Neuron (in vitro differentiated cells): ENCODE results near the gene COMMD3.
"Not testable (repeated sequence)": the region's sequence is repeated elsewhere in the genome, so short reads cannot be mapped to it uniquely, and the experiment has no call there.

Source experiments
- H2AFZ ChIP-seq: one replicate; pipeline ENCODE4 v1.6.1; 2013; ENCODE audit warnings: low read depth, mild to moderate bottlenecking, inconsistent platforms, low read length, moderate library complexity
- H3K27me3 ChIP-seq: one replicate; pipeline ENCODE4 v1.6.1; 2013; ENCODE audit warnings: low read length; ENCODE audit not compliant: insufficient read depth
- H3K36me3 ChIP-seq: one replicate; pipeline ENCODE4 v1.6.1; 2013; ENCODE audit warnings: low read length; ENCODE audit not compliant: insufficient read depth
- H3K4me1 ChIP-seq: one replicate; pipeline ENCODE4 v1.6.1; 2013; ENCODE audit warnings: low read length; ENCODE audit not compliant: insufficient read depth
- H3K4me3 ChIP-seq: 2 replicates; pipeline ENCODE4 v1.5.1; 2013; ENCODE audit warnings: mild to moderate bottlenecking, low read length, moderate library complexity
- H3K9me3 ChIP-seq: one replicate; pipeline ENCODE4 v1.6.1; 2013; ENCODE audit warnings: low read length

The COMMD3 gene

DNA sequence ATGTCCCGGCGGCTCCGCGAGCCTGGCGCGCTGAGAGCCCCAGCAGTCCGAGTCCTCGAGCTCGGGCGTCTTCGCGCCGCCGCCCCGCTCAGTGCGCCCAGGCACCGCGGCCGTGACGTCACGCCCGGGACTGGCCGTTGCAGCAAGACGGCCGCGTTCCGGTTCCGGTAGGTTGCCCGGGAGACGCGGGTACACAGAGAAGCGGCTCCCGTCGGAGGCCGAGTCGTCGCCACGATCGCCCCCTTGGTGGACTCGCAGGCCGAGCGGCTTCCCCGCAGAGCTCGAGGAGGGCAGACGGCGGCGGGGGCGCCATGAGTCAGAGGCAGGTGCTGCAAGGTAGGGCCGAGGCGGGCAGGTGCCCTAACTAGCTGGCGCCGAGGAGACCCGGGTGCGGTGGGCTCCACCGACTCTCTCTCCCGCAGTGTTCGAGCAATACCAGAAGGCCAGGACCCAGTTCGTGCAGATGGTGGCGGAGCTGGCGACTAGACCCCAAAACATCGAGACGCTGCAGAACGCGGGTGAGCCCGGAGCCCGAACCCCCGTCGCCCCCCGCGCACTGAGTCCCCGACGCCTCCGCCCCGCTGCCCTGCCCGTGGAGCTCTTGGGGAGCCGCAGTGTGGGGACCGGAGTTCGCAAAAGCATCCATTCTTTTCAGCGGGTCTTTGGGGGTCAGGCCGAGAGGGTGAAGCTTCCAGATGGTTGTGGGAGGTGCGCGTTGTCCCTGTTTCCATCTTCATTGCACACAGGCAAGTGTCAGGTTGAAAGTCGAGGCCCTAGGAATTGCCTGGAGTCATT, 29.3 kb downstream of the COMMD3 start, which contains the start of gene SPAG6:
SPAG6 (plus strand) TSS at position 196 of the 795 bp plus-strand sequence; CDS start at position 312, 116 bp downstream.
- Histone ChIP-seq H3K27me3 (peaks cover 65% of the 10 kb centered on the region), H3K36me3 (no peaks in the 10 kb centered on the region), H3K9me3 (peaks cover 4% of the 10 kb centered on the region), H3K4me1 (peaks cover 8% of the 10 kb centered on the region), H3K4me3 (peak within 1 kb of the TSS; percentile 17), H2AFZ (peak within 1 kb of the TSS; percentile 34)

DNA sequence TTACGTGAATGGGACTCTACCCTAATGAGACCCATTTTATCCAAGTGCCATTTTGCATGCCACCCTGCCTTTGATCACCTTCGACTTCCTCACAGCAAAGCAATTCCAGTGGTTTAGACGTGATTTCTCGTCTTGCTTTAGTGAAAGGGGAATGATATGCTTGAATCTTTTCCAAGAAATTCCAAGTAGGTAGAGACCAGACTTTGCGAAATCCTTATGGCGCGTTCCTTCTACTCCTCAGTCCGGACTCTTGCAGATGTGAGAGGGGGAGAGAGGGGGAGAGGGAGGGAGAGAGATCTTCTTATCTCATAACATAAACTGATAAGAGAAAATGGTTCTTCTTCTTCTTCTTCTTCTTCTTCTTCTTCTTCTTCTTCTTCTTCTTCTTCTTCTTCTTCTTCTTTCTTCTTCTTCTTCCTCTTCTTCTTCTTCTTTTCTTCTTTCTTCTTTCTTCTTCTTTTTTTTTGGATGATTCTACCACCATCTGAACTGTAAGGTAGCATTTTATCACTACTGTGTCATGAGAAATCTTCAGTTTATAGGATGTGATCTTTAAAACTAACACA, 30.0 kb downstream of the COMMD3 start:
- Histone ChIP-seq H3K27me3 (peaks cover 72% of the 10 kb centered on the region), H3K4me3 (no peak overlapping the region)

DNA sequence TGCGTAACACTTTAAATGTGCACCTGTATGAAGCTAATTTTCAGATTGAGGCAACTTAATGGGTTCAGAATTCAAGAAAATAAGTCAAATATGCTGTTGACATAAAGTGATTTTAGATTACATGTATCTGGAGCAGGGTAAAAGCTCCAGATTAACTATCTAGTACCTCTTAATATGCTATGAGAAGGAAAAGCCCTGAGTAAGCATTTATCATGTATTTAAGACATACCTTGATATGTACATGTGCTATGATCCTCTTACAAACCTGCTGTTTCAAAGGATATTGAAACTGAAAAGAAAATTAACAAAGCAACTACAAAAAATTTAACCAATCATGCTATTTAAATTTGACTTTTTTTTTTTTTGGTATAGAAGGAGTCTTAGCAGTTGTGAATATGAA, 33.6 kb downstream of the COMMD3 start:
- Histone ChIP-seq H3K4me1 (no peaks in the 10 kb centered on the region), H3K4me3 (no peak overlapping the region), H3K36me3 (no peaks in the 10 kb centered on the region), H2AFZ (no peak overlapping the region), H3K9me3 (peaks cover 4% of the 10 kb centered on the region), H3K27me3 (peaks cover 48% of the 10 kb centered on the region)

More for the DNA sequence above, 30.0 kb downstream of the COMMD3 start:
- H3K9me3 ChIP-seq = peaks cover 4% of the 10 kb centered on the region
- H2AFZ ChIP-seq = no peak overlapping the region
- peaks cover 8% of the 10 kb centered on the region for H3K4me1 ChIP-seq
- no peaks in the 10 kb centered on the region for H3K36me3 ChIP-seq

DNA sequence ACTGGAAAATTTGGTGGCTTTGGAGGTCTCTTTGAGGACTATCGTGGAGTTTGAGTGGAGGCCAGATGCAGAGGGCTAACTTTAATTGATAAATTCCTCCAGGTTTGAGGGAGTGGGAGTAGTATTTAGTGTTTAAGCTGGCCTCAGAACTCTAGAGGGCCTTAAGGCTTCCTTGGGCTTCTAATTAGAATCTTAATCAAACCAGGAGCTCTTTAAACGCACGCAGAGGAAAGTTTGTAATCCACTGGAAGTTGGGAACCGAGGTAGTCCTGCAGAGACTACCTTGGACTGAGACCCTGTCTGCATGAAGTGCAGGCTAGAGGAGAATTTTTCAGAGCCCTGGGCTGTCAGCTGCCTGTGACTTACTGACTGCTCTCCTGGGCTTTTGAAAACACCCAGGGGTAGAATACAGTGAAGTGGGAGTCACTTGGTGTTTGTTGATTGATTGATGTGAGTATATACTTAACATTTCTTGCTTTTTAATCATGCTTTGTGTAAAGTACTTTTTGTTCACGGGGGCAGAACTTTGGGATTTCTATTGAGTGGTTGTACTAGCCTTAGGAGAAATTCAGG, 35.0 kb downstream of the COMMD3 start:
- Histone ChIP-seq H3K27me3 (peaks cover 34% of the 10 kb centered on the region), H3K4me1 (no peaks in the 10 kb centered on the region), H3K4me3 (no peak overlapping the region), H3K36me3 (no peaks in the 10 kb centered on the region), H3K9me3 (no peaks in the 10 kb centered on the region), H2AFZ (no peak overlapping the region)

DNA sequence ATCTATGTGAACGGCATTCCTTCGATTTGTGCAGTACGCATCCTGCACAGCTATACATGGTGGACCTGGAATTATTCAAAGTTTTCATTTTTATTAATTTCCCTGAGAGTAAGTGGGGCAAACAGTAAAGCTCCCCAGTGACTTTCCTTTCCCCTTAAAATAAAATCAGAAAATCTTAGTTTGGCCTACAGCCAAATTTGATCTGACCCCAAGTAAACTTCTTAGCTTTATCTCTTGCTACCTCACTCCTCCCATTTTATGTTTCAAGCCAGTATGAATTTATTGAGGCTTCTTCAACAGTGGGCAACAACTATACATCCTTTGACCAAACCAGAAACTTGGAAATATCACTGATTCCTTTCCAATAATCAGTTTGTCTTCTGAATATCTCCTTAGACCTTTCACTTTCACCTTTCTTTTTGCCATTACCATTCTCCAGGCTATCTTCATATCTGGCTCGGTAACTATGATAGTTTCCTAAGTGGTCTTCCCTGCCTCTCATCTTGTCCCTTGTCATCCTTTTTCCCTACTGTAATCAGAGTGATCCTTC, 40.2 kb downstream of the COMMD3 start:
- H2AFZ ChIP-seq = no peak overlapping the region
- H3K36me3 ChIP-seq = no peaks in the 10 kb centered on the region
- no peak overlapping the region for H3K4me3 ChIP-seq
- H3K9me3 ChIP-seq = no peaks in the 10 kb centered on the region
- H3K27me3 ChIP-seq = peaks cover 8% of the 10 kb centered on the region
- no peaks in the 10 kb centered on the region for H3K4me1 ChIP-seq

DNA sequence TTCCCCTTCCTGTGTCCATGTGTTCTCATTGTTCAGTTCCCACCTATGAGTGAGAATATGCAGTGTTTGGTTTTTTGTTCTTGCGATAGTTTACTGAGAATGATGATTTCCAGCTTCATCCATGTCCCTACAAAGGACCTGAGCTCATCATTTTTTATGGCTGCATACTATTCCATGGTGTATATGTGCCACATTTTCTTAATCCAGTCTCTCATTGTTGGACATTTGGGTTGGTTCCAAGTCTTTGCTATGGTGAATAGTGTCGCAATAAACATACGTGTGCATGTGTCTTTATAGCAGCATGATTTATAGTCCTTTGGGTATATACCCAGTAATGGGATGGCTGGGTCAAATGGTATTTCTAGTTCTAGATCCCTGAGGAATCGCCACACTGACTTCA, 41.6 kb downstream of the COMMD3 start:
- H3K9me3 ChIP-seq, H3K4me1 ChIP-seq, H3K36me3 ChIP-seq, H3K4me3 ChIP-seq, H3K27me3 ChIP-seq, H2AFZ ChIP-seq: not testable (repeated sequence)

DNA sequence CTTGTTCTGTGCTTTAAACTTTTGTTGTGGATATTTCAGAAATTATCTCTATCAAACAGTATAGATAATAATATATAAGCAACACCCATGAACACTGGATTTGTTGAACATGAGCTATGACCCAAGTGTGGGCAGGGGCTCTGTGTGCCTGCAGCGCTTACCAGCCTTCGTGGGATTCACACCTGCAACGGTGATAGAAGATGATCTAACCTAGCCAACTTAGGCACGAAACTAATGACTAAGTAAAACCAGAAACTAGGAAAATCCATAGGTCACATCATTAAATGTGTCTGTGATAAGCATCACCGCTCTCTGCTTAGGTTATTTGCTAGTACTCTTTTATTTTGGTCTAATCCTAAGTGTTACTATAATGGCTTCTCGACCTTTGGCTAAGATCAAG, 47.1 kb downstream of the COMMD3 start:
- H3K4me3 ChIP-seq = no peak overlapping the region
- H3K9me3 ChIP-seq = no peaks in the 10 kb centered on the region
- no peak overlapping the region for H2AFZ ChIP-seq
- H3K36me3 ChIP-seq = no peaks in the 10 kb centered on the region
- H3K27me3 ChIP-seq = no peaks in the 10 kb centered on the region
- peaks cover 6% of the 10 kb centered on the region for H3K4me1 ChIP-seq

DNA sequence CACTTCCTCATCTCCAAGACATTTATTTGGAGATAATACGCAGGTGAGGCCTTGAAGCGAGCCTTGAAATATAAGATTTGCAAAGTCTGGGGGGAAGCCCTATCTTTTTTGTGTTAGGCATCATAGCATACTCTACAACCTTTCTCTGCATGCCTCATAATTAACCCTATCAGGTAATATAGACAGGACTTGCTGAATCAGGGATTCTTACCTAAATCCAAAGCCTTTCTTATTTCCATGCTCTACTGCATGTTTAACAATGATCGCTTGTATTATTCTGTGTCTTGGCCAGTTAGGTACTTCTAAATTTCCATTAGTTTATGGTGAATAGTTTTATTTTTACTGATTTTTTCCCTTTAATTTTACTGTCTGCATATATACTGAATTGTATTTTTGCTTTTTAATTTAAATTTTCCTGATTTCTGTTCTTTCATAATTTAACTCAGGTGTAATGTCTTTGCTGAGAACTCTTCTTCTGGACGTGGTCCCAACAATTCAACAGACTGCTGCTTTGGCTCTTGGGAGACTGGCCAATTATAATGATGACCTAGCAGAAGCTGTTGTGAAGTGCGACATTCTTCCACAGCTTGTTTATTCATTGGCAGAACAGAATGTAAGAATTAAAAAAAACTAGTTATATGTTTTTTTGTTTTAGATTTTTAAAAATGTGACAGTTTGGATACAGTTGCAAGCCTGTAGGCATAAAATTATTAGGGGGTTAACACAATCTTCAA, 48.4 kb downstream of the COMMD3 start:
- H3K4me1 ChIP-seq = peaks cover 6% of the 10 kb centered on the region
- no peaks in the 10 kb centered on the region for H3K9me3 ChIP-seq
- no peaks in the 10 kb centered on the region for H3K27me3 ChIP-seq
- H3K4me3 ChIP-seq = no peak overlapping the region
- no peaks in the 10 kb centered on the region for H3K36me3 ChIP-seq
- no peak overlapping the region for H2AFZ ChIP-seq

DNA sequence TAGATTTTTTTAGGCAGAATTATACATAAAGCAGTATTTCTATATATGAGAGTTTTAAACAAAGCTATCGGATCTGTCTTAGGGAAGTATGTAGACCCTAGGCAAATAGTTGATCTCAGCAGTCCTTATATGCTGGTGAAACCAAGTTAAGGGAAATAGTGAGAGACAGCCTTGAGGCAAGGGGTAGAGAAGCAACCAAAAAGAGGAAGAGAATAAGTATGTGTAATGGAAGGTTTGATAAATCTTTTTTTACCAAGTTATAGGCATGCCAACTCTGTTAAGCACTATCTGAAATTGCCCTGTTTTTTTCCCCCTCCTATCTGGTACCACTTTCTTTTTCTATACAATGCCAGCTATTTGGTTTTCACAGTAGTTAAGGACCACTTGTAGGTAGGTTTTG, 49.0 kb downstream of the COMMD3 start:
- H3K4me1 ChIP-seq = peaks cover 6% of the 10 kb centered on the region
- no peaks in the 10 kb centered on the region for H3K9me3 ChIP-seq
- no peak overlapping the region for H3K4me3 ChIP-seq
- H3K36me3 ChIP-seq = no peaks in the 10 kb centered on the region
- H2AFZ ChIP-seq = no peak overlapping the region
- H3K27me3 ChIP-seq = no peaks in the 10 kb centered on the region

DNA sequence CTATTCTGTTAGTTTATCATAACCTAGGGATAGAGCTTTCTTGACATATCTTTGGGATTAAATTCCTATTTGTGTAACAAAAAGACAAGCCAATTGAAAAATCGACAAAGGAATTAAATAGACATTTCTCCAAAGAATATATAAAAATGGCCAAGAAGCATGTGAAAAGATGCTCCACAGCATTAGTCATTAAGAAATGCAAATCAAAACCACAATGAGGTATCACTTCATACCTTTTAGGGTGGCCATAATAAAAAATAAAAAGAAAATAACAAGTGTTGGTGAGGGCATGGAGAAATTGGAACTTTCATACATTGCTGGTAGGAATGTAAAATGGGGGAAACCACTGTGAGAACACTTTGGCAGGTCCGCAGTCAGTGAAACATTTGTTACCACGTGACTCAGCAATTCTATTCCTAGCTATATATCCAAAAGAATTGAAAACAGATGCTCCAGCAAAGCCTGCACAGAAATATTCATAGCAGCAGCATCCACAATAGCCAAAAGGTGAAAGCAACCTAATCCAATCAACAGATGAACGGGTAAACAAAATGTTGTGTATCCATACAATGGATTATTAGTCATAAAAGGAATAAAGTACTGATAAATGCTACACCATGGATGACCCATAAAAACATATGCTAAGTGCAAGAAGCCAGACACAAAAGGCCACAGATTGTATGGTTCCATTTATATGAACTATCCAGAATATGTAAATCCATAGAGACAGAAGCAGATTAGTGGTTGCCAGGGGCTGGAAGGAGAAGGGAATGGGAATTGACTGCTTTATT, 49.7 kb downstream of the COMMD3 start:
- no peaks in the 10 kb centered on the region for H3K27me3 ChIP-seq
- no peak overlapping the region for H3K4me3 ChIP-seq
- no peaks in the 10 kb centered on the region for H3K36me3 ChIP-seq
- peaks cover 6% of the 10 kb centered on the region for H3K4me1 ChIP-seq
- H3K9me3 ChIP-seq = no peaks in the 10 kb centered on the region
- H2AFZ ChIP-seq = no peak overlapping the region

DNA sequence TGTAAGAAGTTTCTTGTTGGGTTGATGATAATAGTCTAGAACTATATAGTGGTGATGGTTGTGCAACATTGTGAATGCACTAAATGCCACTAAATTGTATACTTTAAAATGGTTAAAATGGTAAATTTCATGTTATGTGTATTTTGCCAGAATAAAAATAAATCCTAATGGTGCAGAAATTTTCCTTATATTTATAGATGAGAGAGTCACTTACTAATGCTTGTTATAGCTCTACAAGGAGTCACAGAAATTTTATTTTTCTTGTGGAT, 50.2 kb downstream of the COMMD3 start:
- H3K9me3 ChIP-seq = no peaks in the 10 kb centered on the region

DNA sequence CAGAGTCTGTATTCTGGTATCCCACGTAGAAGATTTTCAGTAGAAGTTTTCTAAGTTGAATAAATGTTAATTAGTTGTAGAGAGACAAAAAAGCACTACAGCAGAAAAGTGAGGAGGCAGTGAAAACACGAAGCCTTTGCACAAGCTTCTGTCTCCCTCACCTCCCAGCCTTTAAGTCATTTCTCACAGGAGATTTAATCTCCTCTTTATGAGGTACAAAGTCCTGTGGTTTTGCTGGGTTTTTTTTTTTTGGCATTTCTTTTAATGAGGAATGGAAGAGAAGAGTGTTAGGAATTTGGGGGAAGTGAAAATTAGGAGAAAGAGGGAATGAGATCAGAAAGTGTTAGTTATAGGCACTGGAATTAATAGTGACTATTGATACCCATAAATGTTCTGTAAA, 50.6 kb downstream of the COMMD3 start:
- Histone ChIP-seq H3K36me3 (no peaks in the 10 kb centered on the region), H3K9me3 (no peaks in the 10 kb centered on the region), H3K4me1 (peaks cover 6% of the 10 kb centered on the region), H2AFZ (no peak overlapping the region), H3K4me3 (no peak overlapping the region), H3K27me3 (no peaks in the 10 kb centered on the region)

More for the DNA sequence above, 50.2 kb downstream of the COMMD3 start:
- H3K4me1 ChIP-seq = peaks cover 6% of the 10 kb centered on the region
- no peak overlapping the region for H2AFZ ChIP-seq
- H3K36me3 ChIP-seq = no peaks in the 10 kb centered on the region
- no peaks in the 10 kb centered on the region for H3K27me3 ChIP-seq
- no peak overlapping the region for H3K4me3 ChIP-seq
